Adrenal gland (tissue), 12 donors: ENCODE results near the gene TRPV4. TPM values are rescaled to one million over a fixed set of nuclear protein-coding genes. Genes with fewer than 3 reads are reported as not detected.

Experiments used
- DNase-seq, 7 donors: peaks; one replicate each; pipeline ENCODE4 v3.0.0-alpha.2; 2019 to 2020
- H3K27ac ChIP-seq, 5 donors: fragments of 200-600 bp; sonication (generic) in 4 of 5; 1 replicate in 3 of 5; 2 replicates in 2 of 5; pipeline versions ENCODE4 v1.5.1 to v1.8.0; 2016 to 2020; ENCODE audit warnings: mild to moderate bottlenecking in 1 of 5
- H3K27me3 ChIP-seq: fragments of 200-600 bp; 2 replicates; pipeline ENCODE4 v1.8.0; 2021
- H3K36me3 ChIP-seq, 2 donors: fragments of 200-600 bp; replicated peaks in 1 of 2; 1 replicate in 1 of 2; 2 replicates in 1 of 2; pipeline versions ENCODE4 v1.5.1 to v1.8.0; 2018 to 2022
- H3K4me1 ChIP-seq, 2 donors: fragments of 200-600 bp; replicated peaks in 1 of 2; 1 replicate in 1 of 2; 2 replicates in 1 of 2; pipeline versions ENCODE4 v1.5.1 to v1.8.0; 2018 to 2021
- H3K4me3 ChIP-seq, 4 donors: fragments of 200-600 bp; sonication (generic) in 3 of 4; one replicate each; pipeline ENCODE4 v1.5.1; 2016 to 2018
- H3K9me3 ChIP-seq, 3 donors: fragments of 200-600 bp; sonication (generic) in 1 of 3; replicated peaks in 1 of 3; 1 replicate in 2 of 3; 2 replicates in 1 of 3; pipeline versions ENCODE4 v1.5.1 to v1.8.0; 2016 to 2021
- POLR2A ChIP-seq, 2 donors: fragments of 450-650 bp; IDR thresholded peaks; one replicate each; pipeline ENCODE4 v1.6.1; 2017; ENCODE audit warnings: antibody characterized with exemption in 2 of 2, mild to moderate bottlenecking in 2 of 2, moderate library complexity in 1 of 2
- WGBS, 4 donors: extraction: QIAGEN DNeasy Blood & Tissue Kit in 2 of 4; methylation state at CpG; one replicate each; pipeline versions ENCODE4 v1.1.5 to v1.1.7; 2013 to 2017; 5-methylcytosine and 5-hydroxymethylcytosine counted together
- intact Hi-C, 2 donors: fragments of 100-400 bp; cut with DNase I; formaldehyde crosslinking; loops; one replicate each; pipeline versions ENCODE4 v1.14.1 to v1.15.0; 2022 to 2023
- polyA plus RNA-seq, 3 donors: library from polyadenylated mRNA; stranded (reverse); fragments of 200-250 nt in 2 of 3; fragments of 350-450 nt in 1 of 3; fragmentation: Illumina TruSeq in 1 of 3; extraction: RNeasy Lipid Tissue Mini Kit (QIAGEN cat#74804) in 1 of 3; gene quantifications; one replicate each; pipeline ENCODE4 v1.2.3, GENCODE V29; 2013 to 2014
- total RNA-seq, 9 donors: library from RNA; depleted of rRNA in 4 of 9; stranded (reverse); fragments of >200 nt in 4 of 9; fragments of 120-200 nt in 1 of 9; fragmentation: NEBNext Ultra II Directional in 1 of 9; extraction: Animal tissue kit (Norgen Biotek cat#: 25700) in 1 of 9; gene quantifications; one replicate each; pipeline versions ENCODE4 v1.1.0 to v1.2.4, GENCODE V29; 2013 to 2023
- TF ChIP-seq, protein P1 (sequence below), 6 experiments: fragments of 450-650 bp in 4 of 6; fragments of 200-600 bp in 2 of 6; sonication (generic) in 1 of 6; IDR thresholded peaks; 1 replicate in 5 of 6; 2 replicates in 1 of 6; pipeline versions ENCODE4 v1.5.1 to v1.8.0; 2016 to 2021; ENCODE audit warnings: antibody characterized with exemption in 6 of 6, mild to moderate bottlenecking in 2 of 6, moderate library complexity in 1 of 6
- donor health status: healthy with polysubstance abuse.
- donor health status: Bipolar disorder and iron deficiency.
- donor health status: DM: yes; HTN: yes; CAD: no.
- donor health status: DM: no; HTN: no; CAD: no.
- donor health status: DM: no; HTN: no; CAD: no.
- donor health status: DM: yes; HTN: yes; CAD: no.

Gene TRPV4
- total and polyA plus RNA-seq, 12 donors = 0.30 to 5.9 (median 1.4) TPM

DNA sequence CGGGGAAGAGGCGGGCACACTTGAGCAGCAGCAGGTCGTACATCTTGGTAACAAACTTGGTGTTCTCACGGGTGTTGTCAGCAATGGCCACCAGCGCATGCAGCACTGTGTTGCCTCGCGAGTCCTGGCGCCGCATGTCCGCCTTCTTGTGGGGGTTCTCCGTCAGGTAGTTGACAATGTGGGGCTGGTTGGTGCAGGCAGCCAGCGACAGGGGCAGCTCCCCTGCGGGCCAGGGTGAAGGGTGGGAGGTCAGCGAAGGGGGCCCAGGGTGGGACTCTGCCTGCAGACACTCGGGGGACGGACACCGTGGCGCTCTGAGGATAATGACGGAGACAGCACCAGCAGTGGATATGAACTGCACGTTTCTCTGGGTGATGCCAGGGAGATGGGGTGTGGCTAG, 34.5 kb downstream of the TRPV4 start:
- intact Hi-C loops = no loop called here
- no peaks in the 10 kb centered on the region for H3K27me3 ChIP-seq
- 86 to 91% (median 88%) methylated on average over 17 to 20 of the region's 20 CpGs for WGBS, 4 donors

GRCh38 chr12:109797905-109798669, 35.1 kb downstream of the TRPV4 start:
- TF ChIP-seq, protein P1, sequence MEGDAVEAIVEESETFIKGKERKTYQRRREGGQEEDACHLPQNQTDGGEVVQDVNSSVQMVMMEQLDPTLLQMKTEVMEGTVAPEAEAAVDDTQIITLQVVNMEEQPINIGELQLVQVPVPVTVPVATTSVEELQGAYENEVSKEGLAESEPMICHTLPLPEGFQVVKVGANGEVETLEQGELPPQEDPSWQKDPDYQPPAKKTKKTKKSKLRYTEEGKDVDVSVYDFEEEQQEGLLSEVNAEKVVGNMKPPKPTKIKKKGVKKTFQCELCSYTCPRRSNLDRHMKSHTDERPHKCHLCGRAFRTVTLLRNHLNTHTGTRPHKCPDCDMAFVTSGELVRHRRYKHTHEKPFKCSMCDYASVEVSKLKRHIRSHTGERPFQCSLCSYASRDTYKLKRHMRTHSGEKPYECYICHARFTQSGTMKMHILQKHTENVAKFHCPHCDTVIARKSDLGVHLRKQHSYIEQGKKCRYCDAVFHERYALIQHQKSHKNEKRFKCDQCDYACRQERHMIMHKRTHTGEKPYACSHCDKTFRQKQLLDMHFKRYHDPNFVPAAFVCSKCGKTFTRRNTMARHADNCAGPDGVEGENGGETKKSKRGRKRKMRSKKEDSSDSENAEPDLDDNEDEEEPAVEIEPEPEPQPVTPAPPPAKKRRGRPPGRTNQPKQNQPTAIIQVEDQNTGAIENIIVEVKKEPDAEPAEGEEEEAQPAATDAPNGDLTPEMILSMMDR (IDR thresholded peaks at IDR 0.05) = no peak
- TF ChIP-seq POLR2A (IDR thresholded peaks at IDR 0.05) = no peak
- no peak overlapping the region for H3K27ac ChIP-seq
- intact Hi-C loops = no loop called here
- 67 to 82% (median 75%) methylated on average over 17 to 19 of the region's 19 CpGs for WGBS, 4 donors
- H3K27me3 ChIP-seq = no peaks in the 10 kb centered on the region
- H3K36me3 ChIP-seq = no peaks in the 10 kb centered on the region
- H3K4me1 ChIP-seq = no peaks in the 10 kb centered on the region
- DNase-seq = no peak
- no peak overlapping the region for H3K4me3 ChIP-seq
- H3K9me3 ChIP-seq = no peaks in the 10 kb centered on the region

More for the DNA sequence above, 34.5 kb downstream of the TRPV4 start:
- no peak overlapping the region for H3K4me3 ChIP-seq
- no peaks in the 10 kb centered on the region for H3K4me1 ChIP-seq
- no peak for DNase-seq
- H3K27ac ChIP-seq = no peak overlapping the region
- TF ChIP-seq, protein P1 (IDR thresholded peaks at IDR 0.05) = no peak
- no peak for TF ChIP-seq POLR2A (IDR thresholded peaks at IDR 0.05)
- H3K36me3 ChIP-seq = no peaks in the 10 kb centered on the region
- no peaks in the 10 kb centered on the region for H3K9me3 ChIP-seq

DNA sequence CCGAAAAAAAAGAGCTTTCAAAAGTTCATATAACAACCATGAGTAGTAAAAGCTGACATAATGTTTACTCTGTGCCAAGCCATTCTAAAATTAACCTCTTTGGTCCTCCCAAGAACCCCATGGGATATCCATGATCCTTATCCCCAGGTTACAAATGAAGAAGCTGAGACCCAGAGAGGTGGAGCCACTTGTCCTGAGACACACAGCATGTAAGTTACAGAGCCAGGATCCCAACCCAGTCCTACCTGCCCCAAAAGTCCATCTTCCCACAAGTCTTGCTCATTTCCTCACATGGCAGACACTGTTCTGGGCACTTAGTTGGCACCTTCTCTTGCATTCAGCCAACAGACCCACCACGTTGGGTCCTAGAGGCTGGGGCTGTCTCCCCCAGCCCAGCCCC, 37.1 kb downstream of the TRPV4 start:
- Histone ChIP-seq H3K27ac (no peak overlapping the region), H3K4me1 (no peaks in the 10 kb centered on the region), H3K27me3 (no peaks in the 10 kb centered on the region), H3K4me3 (no peak overlapping the region), H3K9me3 (no peaks in the 10 kb centered on the region), H3K36me3 (no peaks in the 10 kb centered on the region)
- intact Hi-C loops = no loop called here
- DNase-seq = no peak
- TF ChIP-seq, protein P1 (IDR thresholded peaks at IDR 0.05) = no peak
- no peak for TF ChIP-seq POLR2A (IDR thresholded peaks at IDR 0.05)
- WGBS, 4 donors = 65 to 86% (median 81%) methylated on average over 2 of the region's 2 CpGs

- no peaks in the 10 kb centered on the region for H3K27me3 ChIP-seq
- H3K27ac ChIP-seq = peak overlapping the region in 1 of 5 donors; percentile 7
- H3K36me3 ChIP-seq = no peaks in the 10 kb centered on the region
- no peaks in the 10 kb centered on the region for H3K9me3 ChIP-seq
- H3K4me3 ChIP-seq = no peak overlapping the region
- 44 to 59% (median 47%) methylated on average over 2 of the region's 2 CpGs for WGBS, 4 donors
- TF ChIP-seq, protein P1 (IDR thresholded peaks at IDR 0.05) = no peak
- TF ChIP-seq POLR2A (IDR thresholded peaks at IDR 0.05) = no peak
- intact Hi-C loops = no loop called here
- DNase-seq = peak in 3 of 7 donors; percentile 49 to 61 (median 53)
- H3K4me1 ChIP-seq = no peaks in the 10 kb centered on the region
These were observed 38.2 kb downstream of the TRPV4 start for GRCh38 chr12:109795023-109795422.
